ENCODE measurements around the gene PLIN3.
"Not testable (repeated sequence)": the region's sequence is repeated elsewhere in the genome, so short reads cannot be mapped to it uniquely, and the experiment has no call there.

- not testable (repeated sequence) for TF ChIP-seq POLR2A, CTCF, EP300 (IDR thresholded peaks at IDR 0.05)
Observed at GRCh38 chr19:4853506-4853905, 14.0 kb downstream of the PLIN3 start.

Data from tibial nerve (tissue), 4 donors.